Measurements from ENCODE around the gene JARID2. TPM values are rescaled to one million over a fixed set of nuclear protein-coding genes. Genes with fewer than 3 reads are reported as not detected.
"Not testable (repeated sequence)": the region's sequence is repeated elsewhere in the genome, so short reads cannot be mapped to it uniquely, and the experiment has no call there.

The JARID2 gene
- total and polyA plus RNA-seq, 8 donors: 2.4 to 42.6 (median 11.5) TPM

DNA sequence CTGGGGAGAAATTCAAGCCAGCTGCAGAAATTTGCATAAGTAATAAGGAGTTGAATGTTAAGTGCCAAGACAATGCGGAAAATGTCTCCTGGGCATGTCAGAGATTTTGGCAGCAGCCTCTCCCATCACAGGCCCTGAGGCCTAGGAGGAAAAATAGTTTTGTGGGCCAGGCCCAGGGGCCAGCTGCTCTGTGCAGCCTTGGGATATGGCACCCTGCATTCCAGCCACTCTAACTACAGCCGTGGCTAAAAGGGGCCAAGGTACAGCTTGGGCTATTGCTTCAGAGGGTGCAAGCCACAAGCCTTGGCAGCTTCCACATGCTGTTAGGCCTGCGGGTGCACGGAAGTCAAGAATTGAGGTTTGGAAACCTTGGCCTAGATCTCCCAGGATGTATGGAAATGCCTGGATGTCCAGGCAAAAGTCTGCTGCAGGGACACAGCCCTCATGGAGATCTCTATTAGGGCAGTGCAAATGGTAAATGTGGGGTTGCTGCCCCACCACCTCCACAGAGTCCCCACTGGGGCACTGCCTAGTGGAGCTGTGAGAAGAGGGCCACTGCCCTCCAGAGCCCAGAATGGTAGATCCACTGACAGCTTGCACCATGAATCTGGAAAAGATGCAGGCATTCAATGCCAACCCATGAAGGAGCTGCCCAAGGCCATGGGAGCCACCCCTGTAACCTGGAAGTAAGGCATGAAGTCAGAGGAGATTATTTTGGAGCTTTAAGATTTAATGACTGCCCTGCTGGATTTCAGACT lies 290.5 kb downstream of the JARID2 start:
- TF ChIP-seq, protein P1, sequence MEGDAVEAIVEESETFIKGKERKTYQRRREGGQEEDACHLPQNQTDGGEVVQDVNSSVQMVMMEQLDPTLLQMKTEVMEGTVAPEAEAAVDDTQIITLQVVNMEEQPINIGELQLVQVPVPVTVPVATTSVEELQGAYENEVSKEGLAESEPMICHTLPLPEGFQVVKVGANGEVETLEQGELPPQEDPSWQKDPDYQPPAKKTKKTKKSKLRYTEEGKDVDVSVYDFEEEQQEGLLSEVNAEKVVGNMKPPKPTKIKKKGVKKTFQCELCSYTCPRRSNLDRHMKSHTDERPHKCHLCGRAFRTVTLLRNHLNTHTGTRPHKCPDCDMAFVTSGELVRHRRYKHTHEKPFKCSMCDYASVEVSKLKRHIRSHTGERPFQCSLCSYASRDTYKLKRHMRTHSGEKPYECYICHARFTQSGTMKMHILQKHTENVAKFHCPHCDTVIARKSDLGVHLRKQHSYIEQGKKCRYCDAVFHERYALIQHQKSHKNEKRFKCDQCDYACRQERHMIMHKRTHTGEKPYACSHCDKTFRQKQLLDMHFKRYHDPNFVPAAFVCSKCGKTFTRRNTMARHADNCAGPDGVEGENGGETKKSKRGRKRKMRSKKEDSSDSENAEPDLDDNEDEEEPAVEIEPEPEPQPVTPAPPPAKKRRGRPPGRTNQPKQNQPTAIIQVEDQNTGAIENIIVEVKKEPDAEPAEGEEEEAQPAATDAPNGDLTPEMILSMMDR (IDR thresholded peaks at IDR 0.05): no peak
- TF ChIP-seq POLR2A (IDR thresholded peaks at IDR 0.05) (no peak), POLR2AphosphoS5 (IDR thresholded peaks at IDR 0.05) (no peak), EP300 (IDR thresholded peaks at IDR 0.05) (no peak)
- Histone ChIP-seq H3K4me1 (peaks cover 0 to 37% (median 14%) of the 10 kb centered on the region in 4 donors), H3K27me3 (no peaks in the 10 kb centered on the region), H3K27ac (no peak overlapping the region), H3K9me3 (no peaks in the 10 kb centered on the region), H3K36me3 (peaks cover 0 to 18% (median 14%) of the 10 kb centered on the region in 4 donors), H3K4me3 (no peak overlapping the region)
- 68 to 89% (median 83%) methylated on average over 4 of the region's 4 CpGs for WGBS, 5 donors
- no peak for DNase-seq
- intact Hi-C loops (cut with DNase I; ENCODE audit: low total_unique reads): no loop called here

DNA sequence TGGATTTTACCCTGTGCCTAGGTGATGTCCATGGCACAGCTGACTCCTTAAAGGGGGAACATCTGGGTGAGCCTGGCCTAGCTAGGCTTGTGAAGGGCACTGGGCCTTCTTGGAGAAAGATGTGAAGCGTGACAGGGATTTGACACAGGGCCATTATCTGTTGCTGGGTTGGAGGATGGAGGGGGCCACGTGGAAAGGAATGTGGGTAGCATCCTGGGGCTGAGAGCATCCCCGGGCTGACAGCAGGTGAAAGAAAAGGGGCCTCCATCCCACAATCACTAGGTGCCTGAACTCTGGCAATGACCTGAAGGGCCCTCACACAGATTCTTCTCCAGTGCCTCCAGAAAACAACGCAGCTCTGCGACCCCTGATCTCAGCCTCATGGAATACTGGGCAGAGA lies 292.2 kb downstream of the JARID2 start:
- WGBS, 5 donors: 91 to 94% (median 93%) methylated on average over 5 of the region's 5 CpGs
- H3K36me3 ChIP-seq: peaks cover 0 to 2% (median under 1%) of the 10 kb centered on the region in 4 donors
- TF ChIP-seq EP300 (IDR thresholded peaks at IDR 0.05) (no peak), POLR2AphosphoS5 (IDR thresholded peaks at IDR 0.05) (no peak), POLR2A (IDR thresholded peaks at IDR 0.05) (no peak)
- TF ChIP-seq, protein P1 (IDR thresholded peaks at IDR 0.05): no peak
- H3K27ac ChIP-seq: no peak overlapping the region
- DNase-seq: no peak
- no peaks in the 10 kb centered on the region for H3K27me3 ChIP-seq
- H3K4me3 ChIP-seq: no peak overlapping the region
- no peaks in the 10 kb centered on the region for H3K9me3 ChIP-seq
- peaks cover 0 to 37% (median 16%) of the 10 kb centered on the region in 4 donors for H3K4me1 ChIP-seq
- intact Hi-C loops (cut with DNase I; ENCODE audit: low total_unique reads): no loop called here

DNA sequence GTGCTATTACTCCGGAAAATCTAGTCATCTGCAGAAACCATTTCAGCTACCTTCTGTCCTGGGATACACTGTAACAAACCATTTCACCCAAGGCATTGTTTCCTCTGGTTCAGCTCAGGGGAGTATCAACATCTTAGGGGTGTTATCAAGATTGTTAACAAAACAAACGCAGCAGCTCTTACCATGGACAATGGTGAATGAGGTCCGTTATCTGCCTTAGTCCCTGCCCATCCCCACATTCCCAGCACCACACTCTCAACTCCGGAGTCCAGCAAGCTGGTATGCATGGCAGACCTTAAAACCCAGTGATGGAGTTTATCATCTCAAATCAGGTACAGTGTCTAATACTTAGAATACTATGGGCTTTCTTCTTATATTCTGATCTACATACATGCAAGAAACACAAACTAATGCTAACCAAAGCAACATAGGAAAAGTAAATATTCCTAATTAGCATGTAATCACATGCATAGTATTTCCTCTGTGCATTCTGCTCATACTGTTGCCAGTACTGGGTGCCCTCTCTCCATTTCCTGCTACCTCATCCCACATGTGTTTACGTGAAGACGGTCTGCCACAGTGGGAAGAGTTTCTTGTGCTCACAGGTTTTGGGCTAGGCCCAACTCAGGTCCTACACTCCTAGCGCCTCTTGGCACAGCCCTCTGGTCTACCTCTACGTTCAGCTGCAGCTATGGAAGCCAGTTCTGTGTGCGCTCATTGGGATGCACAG lies 293.1 kb downstream of the JARID2 start:
- DNase-seq: no peak
- H3K4me1 ChIP-seq: peaks cover 0 to 37% (median 16%) of the 10 kb centered on the region in 4 donors
- intact Hi-C loops (cut with DNase I; ENCODE audit: low total_unique reads): no loop called here
- H3K27ac ChIP-seq: no peak overlapping the region
- 65 to 81% (median 79%) methylated on average over 9 of the region's 9 CpGs for WGBS, 5 donors
- H3K9me3 ChIP-seq: peaks cover 0 to 6% (median 2%) of the 10 kb centered on the region in 4 donors
- no peak for TF ChIP-seq POLR2A (IDR thresholded peaks at IDR 0.05)
- TF ChIP-seq EP300 (IDR thresholded peaks at IDR 0.05): no peak
- TF ChIP-seq POLR2AphosphoS5 (IDR thresholded peaks at IDR 0.05): no peak
- TF ChIP-seq, protein P1 (IDR thresholded peaks at IDR 0.05): no peak
- no peak overlapping the region for H3K4me3 ChIP-seq
- H3K27me3 ChIP-seq: no peaks in the 10 kb centered on the region
- H3K36me3 ChIP-seq: no peaks in the 10 kb centered on the region

DNA sequence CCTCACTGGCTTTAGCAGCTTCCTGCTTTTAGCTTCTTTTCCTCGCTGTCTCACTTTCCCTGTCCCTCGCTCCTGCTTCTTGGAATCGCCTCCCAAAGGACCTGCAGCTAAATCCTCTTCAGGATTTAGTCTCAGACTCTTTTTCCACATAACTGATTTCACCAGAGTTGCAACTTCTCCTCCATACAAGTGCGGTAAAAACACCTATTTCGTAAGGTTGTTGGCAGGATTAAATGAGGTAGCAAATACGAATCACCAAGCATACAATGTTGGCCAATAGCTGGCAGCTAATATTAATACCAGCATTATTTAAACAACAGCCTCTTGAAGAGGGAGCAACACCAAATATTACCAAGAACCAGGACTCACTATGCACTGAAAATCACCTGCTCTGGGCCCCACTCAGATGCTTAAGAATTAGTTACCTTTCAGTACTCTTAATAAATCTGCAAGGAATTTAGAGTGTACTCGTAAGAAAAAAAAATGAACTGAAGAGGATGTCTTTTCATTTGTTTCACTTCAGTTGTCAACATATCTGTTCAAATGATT lies 293.9 kb downstream of the JARID2 start:
- TF ChIP-seq POLR2AphosphoS5 (IDR thresholded peaks at IDR 0.05) (no peak), POLR2A (IDR thresholded peaks at IDR 0.05) (no peak), EP300 (IDR thresholded peaks at IDR 0.05) (no peak)
- TF ChIP-seq, protein P1 (IDR thresholded peaks at IDR 0.05): no peak
- Histone ChIP-seq H3K4me1 (peaks cover 0 to 36% (median 16%) of the 10 kb centered on the region in 4 donors), H3K36me3 (no peaks in the 10 kb centered on the region), H3K27ac (no peak overlapping the region), H3K9me3 (peaks cover 0 to 10% (median 5%) of the 10 kb centered on the region in 4 donors), H3K27me3 (no peaks in the 10 kb centered on the region), H3K4me3 (no peak overlapping the region)
- 86 to 96% (median 92%) methylated on average over 7 of the region's 7 CpGs for WGBS, 5 donors
- no peak for DNase-seq
- intact Hi-C loops (cut with DNase I; ENCODE audit: low total_unique reads): no loop called here

DNA sequence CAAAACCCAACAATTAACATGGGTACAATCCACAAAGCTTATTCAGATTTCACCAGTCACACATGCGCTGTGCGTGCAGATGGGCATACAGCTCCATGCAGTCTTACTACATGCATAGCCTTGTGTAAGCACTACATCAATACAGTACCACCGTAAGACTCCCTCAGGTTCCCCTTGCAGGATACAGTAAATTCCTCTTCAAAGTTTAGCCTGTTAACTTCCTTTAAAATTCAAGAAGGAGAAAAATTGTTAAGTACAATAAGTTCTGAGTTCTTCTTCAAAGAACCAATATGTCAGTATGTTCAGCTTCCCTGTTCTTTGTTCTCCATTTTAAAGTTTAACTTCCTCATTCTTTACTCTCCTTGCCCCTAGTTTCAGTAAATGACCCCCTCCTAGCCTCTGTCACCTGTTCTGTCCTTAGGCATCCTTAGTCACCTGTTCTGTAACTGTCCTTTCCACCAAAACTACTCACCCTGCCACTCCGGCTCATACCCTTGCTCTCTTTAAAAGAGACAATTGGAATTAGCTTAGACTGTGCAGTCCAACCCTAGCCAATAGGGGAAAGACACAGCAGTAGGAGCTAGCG lies 297.6 kb downstream of the JARID2 start:
- Histone ChIP-seq H3K9me3 (peaks cover 0 to 10% (median 5%) of the 10 kb centered on the region in 4 donors), H3K27ac (peak overlapping the region in 1 of 5 donors; percentile 6), H3K4me1 (peaks cover 0 to 30% (median 8%) of the 10 kb centered on the region in 4 donors)
- intact Hi-C loops (cut with DNase I; ENCODE audit: low total_unique reads); H3K36me3 ChIP-seq; H3K27me3 ChIP-seq; DNase-seq; H3K4me3 ChIP-seq: not testable (repeated sequence)
- whole genome bisulfite sequencing, 5 donors: 93 to 98% (median 96%) methylated on average over 5 of the region's 5 CpGs
